Loucy (cell line): ENCODE results near the gene BUB1B.

Experiments used
- H2AFZ ChIP-seq: fragments of 200-600 bp; sonication (generic); 2 replicates; pipeline ENCODE4 v1.6.0; 2016; ENCODE audit warnings: antibody characterized with exemption, mild to moderate bottlenecking, low read length, moderate library complexity
- H3F3A ChIP-seq: fragments of 200-600 bp; 2 replicates; pipeline ENCODE4 v1.6.0; 2016; ENCODE audit warnings: antibody characterized with exemption, low read depth, mild to moderate bottlenecking
- H3K27me3 ChIP-seq: fragments of 200-600 bp; sonication (generic); 2 replicates; pipeline ENCODE4 v1.6.1; 2014; ENCODE audit warnings: low read length, mild to moderate bottlenecking; ENCODE audit not compliant: insufficient read depth, poor library complexity, severe bottlenecking
- H3K36me3 ChIP-seq: fragments of 200-600 bp; sonication (generic); 2 replicates; pipeline ENCODE4 v1.6.1; 2016; ENCODE audit warnings: low read length; ENCODE audit not compliant: insufficient read depth
- H3K4me1 ChIP-seq: fragments of 200-600 bp; sonication (generic); 2 replicates; pipeline ENCODE4 v1.5.1; 2014; ENCODE audit warnings: low read length, mild to moderate bottlenecking; ENCODE audit not compliant: insufficient read depth, poor library complexity, severe bottlenecking
- H3K4me2 ChIP-seq: fragments of 200-600 bp; sonication (generic); 2 replicates; pipeline ENCODE4 v1.6.0; 2014; ENCODE audit warnings: antibody characterized with exemption, low read length, low read depth, mild to moderate bottlenecking; ENCODE audit not compliant: poor library complexity, severe bottlenecking
- H3K4me3 ChIP-seq: fragments of 200-600 bp; sonication (generic); 2 replicates; pipeline ENCODE4 v1.5.1; 2014; ENCODE audit warnings: low read length, mild to moderate bottlenecking, mixed read lengths; ENCODE audit not compliant: poor library complexity, severe bottlenecking
- H3K79me2 ChIP-seq: fragments of 200-600 bp; sonication (generic); 2 replicates; pipeline ENCODE4 v1.6.1; 2014; ENCODE audit warnings: low read length; ENCODE audit not compliant: insufficient read depth
- H3K9ac ChIP-seq: fragments of 200-600 bp; sonication (generic); 2 replicates; pipeline ENCODE4 v1.6.0; 2014; ENCODE audit warnings: mild to moderate bottlenecking, low read depth, low read length, moderate library complexity; ENCODE audit not compliant: poor library complexity, severe bottlenecking
- H3K9me2 ChIP-seq: fragments of 200-600 bp; sonication (generic); replicated peaks from 2 replicates; pipeline ENCODE4 v1.6.1; 2016; ENCODE audit warnings: low read depth, low read length, mixed read lengths
- H3K9me3 ChIP-seq: fragments of 200-600 bp; sonication (generic); 2 replicates; pipeline ENCODE4 v1.6.1; 2014; ENCODE audit warnings: mild to moderate bottlenecking, antibody characterized with exemption, low read length, low read depth; ENCODE audit not compliant: insufficient read depth
- H4K20me1 ChIP-seq: fragments of 200-600 bp; sonication (generic); 2 replicates; pipeline ENCODE4 v1.6.0; 2014; ENCODE audit warnings: antibody characterized with exemption, low read length, mild to moderate bottlenecking; ENCODE audit not compliant: insufficient read depth, poor library complexity, severe bottlenecking
- EZH2phosphoT487 ChIP-seq: fragments of 200-600 bp; IDR thresholded peaks from 2 replicates; pipeline ENCODE4 v1.6.1; 2018; ENCODE audit warnings: antibody characterized with exemption, mild to moderate bottlenecking, moderate library complexity, borderline replicate concordance
- TF ChIP-seq, protein P1 (sequence below): fragments of 200-600 bp; sonication (generic); conservative IDR thresholded peaks from 2 replicates; pipeline ENCODE4 v1.5.1; 2014; ENCODE audit warnings: mild to moderate bottlenecking, antibody characterized with exemption, low read length

The BUB1B gene

DNA sequence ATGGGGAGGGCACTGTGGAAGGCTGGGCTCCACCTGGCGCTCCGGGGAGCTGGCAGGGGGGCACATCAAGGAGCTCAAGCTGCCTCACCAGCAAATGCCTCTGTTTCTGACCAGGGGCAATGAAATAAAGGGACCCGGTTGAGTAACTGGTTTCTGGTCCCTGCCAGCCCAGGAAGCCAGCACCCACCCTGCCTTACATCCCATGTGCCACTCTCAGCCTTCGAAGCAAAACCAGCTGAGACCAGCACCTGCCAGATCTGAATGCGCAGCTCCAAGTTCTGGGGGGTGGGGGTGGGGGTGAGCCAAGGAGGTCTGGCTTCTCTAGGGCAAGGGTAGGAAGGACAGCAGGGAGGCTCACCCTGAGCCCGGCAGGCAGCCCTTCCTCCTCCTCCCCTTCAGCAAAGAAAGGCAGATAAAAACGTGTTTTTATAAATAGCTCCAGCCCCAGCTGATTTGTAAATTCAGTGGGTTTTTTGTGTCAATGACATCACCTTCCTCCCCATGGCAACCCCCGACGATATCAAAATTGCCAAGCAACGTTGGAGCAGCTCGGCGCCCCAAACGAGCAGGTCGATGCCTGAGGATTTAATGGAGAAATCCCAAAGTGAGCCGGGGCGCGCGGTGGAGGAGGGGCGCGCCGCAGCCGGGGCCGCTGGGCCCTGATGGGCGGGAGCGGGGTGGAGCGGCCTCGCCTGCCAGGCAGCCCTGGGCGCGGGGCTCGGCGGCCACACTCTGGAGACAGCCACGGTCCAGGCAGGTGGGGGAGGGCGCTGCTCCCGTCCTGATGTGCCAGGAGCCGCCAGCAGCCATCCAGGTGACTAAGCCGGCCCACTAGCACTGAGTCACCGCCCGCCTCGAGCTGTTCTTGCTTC is 77.9 kb downstream of the BUB1B start, which contains the start of gene PAK6:
Gene PAK6 (plus strand): TSS at position 532 of the 872 bp plus-strand sequence. CDS start 25,723 bp downstream, outside the sequence.
- Histone ChIP-seq H3K36me3 (no peaks in the 10 kb centered on the region), H3K4me1 (peaks cover 6% of the 10 kb centered on the region), H2AFZ (no peak within 1 kb of the TSS), H3K79me2 (no peaks in the 10 kb centered on the region), H3K27me3 (no peaks in the 10 kb centered on the region), H3K4me3 (no peak within 1 kb of the TSS), H3F3A (no peaks in the 10 kb centered on the region), H3K9ac (no peak within 1 kb of the TSS), H3K9me2 (no peaks in the 10 kb centered on the region), H4K20me1 (no peaks in the 10 kb centered on the region), H3K9me3 (no peaks in the 10 kb centered on the region), H3K4me2 (peak within 1 kb of the TSS; percentile 8)
- TF ChIP-seq, protein P1, sequence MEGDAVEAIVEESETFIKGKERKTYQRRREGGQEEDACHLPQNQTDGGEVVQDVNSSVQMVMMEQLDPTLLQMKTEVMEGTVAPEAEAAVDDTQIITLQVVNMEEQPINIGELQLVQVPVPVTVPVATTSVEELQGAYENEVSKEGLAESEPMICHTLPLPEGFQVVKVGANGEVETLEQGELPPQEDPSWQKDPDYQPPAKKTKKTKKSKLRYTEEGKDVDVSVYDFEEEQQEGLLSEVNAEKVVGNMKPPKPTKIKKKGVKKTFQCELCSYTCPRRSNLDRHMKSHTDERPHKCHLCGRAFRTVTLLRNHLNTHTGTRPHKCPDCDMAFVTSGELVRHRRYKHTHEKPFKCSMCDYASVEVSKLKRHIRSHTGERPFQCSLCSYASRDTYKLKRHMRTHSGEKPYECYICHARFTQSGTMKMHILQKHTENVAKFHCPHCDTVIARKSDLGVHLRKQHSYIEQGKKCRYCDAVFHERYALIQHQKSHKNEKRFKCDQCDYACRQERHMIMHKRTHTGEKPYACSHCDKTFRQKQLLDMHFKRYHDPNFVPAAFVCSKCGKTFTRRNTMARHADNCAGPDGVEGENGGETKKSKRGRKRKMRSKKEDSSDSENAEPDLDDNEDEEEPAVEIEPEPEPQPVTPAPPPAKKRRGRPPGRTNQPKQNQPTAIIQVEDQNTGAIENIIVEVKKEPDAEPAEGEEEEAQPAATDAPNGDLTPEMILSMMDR = no peak
- TF ChIP-seq EZH2phosphoT487 = no peak

DNA sequence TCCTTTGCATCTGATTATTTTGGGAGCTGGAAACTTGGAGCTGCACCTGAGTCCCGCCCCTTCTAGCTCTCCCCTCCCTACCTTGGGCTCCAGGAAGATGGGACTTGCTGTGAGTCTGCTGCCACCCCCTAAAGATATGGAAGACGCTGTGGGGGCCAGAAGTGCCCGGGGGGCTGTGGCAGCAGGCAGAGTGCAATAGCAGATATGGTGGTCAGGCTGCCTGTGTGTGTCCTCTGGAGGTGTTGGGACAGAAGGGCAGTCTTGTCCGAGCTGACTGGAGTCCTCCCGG is 78.5 kb downstream of the BUB1B start:
- Histone ChIP-seq H3K4me3 (no peak overlapping the region), H3K27me3 (no peaks in the 10 kb centered on the region), H3K9me2 (no peaks in the 10 kb centered on the region), H3K9me3 (no peaks in the 10 kb centered on the region), H4K20me1 (no peaks in the 10 kb centered on the region), H2AFZ (no peak overlapping the region), H3K4me2 (peak overlapping the region; percentile 8), H3K36me3 (no peaks in the 10 kb centered on the region), H3K9ac (no peak overlapping the region), H3F3A (no peaks in the 10 kb centered on the region), H3K79me2 (no peaks in the 10 kb centered on the region), H3K4me1 (peaks cover 6% of the 10 kb centered on the region)
- TF ChIP-seq, protein P1 = no peak
- no peak for TF ChIP-seq EZH2phosphoT487

DNA sequence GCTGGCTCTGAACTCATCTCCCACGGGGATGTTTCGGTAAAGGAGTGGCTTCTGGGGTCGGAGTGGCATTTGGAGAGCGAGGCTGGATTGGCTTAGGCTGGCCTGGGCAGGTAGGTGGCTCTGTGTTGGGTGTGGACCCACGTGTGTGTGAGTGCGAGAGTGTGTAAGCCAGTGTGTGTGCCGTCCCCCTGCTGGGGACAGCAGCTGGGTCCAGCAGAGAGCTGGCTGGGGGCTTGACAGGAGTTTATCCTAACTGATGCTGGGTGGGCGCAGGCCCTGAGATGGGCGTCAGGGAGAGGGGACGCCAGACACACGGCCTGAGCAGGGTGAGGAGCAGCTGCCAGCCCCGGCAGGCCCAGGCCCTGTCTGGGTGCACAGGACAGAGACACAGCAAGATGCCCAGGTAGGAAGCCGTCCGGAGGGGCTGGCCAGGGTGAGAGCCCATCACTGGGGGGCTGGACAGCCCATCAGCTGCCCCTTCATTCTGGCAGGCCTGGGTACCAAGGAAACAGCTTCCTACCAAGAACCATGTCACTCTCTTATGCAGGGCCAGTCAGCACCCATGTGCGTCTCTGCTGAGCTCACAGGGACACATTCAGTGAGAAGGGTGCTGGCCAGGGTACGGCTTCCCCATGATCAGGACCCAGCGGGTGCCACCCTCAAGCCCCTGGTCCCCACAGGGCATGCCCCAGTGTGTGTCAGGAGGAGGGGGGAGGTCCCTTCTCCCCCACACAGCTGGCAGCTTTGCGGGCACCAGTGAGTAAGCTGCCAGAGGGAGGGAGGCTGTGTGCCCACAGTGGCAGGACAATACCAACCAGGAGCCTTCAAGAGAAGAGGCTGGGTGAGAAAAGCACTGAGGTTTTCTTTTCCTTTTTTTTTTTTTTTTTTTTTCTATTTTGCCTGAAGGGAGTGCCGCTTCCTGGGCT is 79.1 kb downstream of the BUB1B start:
- Histone ChIP-seq H3K27me3 (no peaks in the 10 kb centered on the region), H2AFZ (no peak overlapping the region), H3K9me3 (no peaks in the 10 kb centered on the region), H3K36me3 (no peaks in the 10 kb centered on the region), H3K9me2 (no peaks in the 10 kb centered on the region), H3K4me2 (no peak overlapping the region), H3K9ac (no peak overlapping the region), H4K20me1 (no peaks in the 10 kb centered on the region), H3F3A (no peaks in the 10 kb centered on the region), H3K4me1 (peaks cover 2% of the 10 kb centered on the region), H3K79me2 (no peaks in the 10 kb centered on the region), H3K4me3 (no peak overlapping the region)
- TF ChIP-seq EZH2phosphoT487 = no peak
- TF ChIP-seq, protein P1 = no peak
